ENCODE results near the gene MAIP1.
A peak's percentile ranks its signal among the peaks of the same experiment; 100 is the strongest.
"Not testable (repeated sequence)": the region's sequence is repeated elsewhere in the genome, so short reads cannot be mapped to it uniquely, and the experiment has no call there.

The MAIP1 gene, protein sequence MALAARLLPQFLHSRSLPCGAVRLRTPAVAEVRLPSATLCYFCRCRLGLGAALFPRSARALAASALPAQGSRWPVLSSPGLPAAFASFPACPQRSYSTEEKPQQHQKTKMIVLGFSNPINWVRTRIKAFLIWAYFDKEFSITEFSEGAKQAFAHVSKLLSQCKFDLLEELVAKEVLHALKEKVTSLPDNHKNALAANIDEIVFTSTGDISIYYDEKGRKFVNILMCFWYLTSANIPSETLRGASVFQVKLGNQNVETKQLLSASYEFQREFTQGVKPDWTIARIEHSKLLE

DNA sequence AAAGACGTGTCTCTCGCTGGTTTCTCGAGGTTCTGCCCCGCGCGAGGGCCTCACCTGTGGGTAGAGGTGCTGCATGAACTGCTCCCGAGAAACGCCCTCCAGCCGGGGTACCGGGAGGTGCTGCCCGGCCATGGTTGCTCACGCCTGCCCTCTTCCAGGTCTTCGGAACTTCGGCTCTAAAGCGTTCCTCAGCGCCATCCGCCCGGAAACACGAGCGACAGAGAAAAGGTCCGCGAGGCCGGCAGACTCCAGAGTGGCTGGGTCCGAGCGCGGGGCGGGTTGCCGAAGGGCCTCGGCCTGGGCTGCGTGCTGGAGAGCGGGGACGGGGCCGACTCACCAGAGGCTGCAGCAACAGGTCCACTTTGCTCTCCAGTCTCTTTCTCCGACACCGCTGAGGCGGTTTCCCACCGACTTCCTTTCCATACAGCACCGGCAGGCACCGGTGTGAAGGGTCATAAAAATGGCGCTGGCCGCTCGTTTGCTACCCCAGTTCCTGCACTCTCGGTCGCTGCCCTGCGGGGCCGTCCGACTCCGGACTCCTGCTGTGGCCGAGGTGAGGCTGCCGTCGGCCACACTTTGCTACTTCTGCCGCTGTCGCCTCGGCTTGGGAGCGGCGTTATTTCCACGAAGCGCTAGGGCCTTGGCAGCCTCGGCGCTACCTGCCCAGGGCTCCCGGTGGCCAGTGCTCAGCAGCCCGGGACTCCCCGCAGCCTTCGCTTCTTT, at the start of gene MAIP1, which contains the start of gene TYW5:
TSS of gene MAIP1 (plus strand) at position 244 of the 723 bp plus-strand sequence. CDS start at position 461, 217 bp downstream.
TSS of gene TYW5 (minus strand) at position 153 of the 723 bp plus-strand sequence. CDS start at position 132, 21 bp downstream.
- peak; percentile 85 to 92 for DNase-seq

DNA sequence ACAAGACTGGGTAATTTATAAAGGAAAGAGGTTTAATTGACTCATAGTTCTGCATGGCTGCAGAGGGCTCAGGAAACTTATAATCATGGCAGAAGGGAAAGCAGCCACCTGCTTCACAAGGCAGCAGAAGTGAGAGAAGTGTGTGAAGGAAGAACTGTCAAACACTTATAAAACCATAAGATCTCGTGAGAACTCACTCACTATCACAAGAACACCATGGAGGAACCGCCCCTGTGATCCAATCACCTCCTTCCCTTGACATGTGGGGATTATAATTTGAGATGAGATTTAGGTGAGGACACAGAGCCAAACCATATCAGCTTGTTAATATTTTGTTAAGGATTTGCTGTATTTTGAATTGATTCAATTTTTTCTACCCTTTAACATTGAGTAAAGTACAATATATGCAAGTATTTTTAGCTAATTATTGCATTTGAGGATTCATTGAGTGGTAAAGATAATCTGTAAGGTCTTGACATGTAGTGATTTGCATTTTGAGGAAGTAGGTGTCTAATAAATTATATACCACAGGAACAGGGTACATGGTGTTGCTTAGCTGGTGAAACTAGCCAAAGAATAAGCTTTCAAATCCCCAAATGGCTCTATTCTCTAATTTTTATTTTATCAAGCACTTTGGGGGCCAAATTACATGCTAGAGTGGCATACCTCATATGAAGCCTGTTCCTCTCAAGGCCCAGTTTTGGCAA, 48.2 kb upstream of the MAIP1 start:
- DNase-seq = no peak

DNA sequence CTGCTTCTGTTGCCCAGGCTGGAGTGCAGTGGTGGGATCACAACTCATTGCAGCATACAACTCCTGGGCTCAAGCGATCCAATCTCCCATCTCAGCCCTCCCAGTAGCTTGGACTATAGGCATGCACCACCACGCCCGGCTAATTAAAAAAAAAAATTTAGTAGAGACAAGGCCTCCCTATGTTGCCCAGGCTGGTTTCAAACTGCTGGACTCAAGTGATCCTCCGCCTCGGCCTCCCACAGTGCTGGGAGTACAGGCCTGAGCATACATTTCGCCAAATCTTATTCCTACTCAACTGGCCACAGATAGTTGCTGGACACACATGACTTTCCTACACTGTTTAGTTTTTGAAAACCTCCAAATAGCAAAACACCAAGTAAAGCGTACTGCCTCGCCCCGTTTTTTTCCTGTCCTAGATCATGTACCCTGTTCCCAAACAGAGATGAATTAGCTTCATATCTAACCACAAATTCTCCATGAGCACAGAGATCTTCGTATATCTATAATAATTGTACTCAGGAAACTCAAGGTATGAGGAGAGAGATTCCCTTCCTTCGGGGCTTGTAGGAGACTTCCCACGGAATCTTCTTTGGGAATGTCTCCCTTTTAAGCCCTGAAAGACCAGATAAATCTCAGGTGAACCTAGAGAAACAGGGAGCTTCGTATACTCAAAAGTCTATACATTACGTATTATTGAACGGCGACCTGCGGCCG, 44.9 kb upstream of the MAIP1 start:
- DNase-seq = no peak

DNA sequence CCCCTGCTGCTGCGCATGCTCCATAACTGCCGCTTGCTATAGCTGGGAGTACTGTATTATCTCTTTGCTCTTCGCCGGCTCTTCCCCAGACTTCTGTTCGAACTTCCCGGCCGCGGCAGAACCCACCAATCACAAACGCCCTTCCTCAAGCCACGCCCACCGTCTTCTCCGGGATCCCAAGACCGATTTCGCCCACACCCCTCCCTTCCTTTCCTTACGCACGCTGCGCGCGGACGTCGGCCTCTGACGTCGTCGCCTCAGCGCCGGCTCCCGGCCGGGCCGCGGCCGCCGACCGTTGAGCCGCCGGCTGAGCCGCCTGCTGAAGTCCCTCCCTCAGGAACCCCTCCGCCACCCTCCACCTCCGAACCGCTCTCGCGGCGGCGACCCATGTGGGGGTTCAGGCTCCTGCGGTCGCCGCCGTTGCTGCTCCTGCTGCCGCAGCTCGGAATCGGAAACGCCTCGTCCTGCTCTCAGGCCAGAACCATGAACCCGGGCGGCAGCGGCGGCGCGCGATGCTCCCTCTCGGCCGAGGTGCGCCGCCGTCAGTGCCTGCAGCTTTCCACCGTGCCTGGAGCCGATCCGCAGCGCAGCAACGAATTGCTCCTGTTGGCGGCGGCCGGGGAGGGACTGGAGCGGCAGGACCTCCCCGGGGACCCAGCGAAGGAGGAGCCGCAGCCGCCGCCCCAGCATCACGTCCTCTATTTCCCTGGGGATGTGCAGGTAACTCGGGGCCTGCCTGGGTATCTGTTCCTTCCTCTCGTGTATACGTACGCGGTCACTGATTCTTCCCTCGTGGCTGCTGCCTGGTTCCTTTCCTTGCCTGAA, 44.1 kb upstream of the MAIP1 start, which contains the start of gene C2orf69:
TSS of gene C2orf69 (plus strand) at position 242 of the 825 bp plus-strand sequence. CDS start at position 388, 146 bp downstream.
- peak; percentile 97 to 98 for DNase-seq

DNA sequence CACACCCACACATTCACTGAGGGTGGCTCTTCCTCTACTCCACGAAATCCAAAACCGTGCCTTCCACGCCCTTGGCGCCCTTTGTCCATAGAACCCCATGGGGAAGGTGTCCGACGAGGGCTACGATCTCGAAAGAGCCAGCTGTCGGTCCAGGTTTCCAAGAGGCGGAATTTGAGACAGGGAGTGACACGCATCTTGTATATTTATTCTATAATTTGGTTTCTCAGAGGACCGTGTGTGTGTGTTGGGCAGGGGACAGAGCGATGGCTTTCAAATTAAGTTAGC, 43.6 kb upstream of the MAIP1 start:
- no peak for DNase-seq

DNA sequence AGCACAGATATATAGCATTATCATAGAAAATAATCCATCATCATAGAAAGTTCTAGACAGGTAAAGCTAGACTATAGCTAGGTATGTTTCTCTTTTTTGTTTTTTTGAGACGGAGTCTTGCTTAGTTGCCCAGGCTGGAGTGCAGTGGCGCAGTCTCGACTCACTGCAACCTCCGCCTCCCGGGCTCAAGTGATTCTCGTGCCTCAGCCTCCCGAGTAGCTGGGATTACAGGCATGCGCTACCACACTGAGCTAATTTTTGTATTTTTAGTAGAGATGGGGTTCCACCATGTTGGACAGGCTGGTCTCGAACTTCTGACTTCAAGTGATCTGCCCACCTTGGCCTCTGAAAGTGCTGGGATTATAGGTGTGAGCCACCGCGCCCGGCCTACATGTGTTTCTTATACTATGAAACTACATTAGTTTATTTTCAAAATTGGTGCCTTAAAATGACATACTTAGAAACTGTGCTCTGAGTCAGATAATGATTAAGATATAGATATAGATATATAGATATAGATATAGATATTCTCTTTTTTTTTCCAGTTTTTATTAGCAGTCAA, 42.7 kb upstream of the MAIP1 start:
- DNase-seq = not testable (repeated sequence)

DNA sequence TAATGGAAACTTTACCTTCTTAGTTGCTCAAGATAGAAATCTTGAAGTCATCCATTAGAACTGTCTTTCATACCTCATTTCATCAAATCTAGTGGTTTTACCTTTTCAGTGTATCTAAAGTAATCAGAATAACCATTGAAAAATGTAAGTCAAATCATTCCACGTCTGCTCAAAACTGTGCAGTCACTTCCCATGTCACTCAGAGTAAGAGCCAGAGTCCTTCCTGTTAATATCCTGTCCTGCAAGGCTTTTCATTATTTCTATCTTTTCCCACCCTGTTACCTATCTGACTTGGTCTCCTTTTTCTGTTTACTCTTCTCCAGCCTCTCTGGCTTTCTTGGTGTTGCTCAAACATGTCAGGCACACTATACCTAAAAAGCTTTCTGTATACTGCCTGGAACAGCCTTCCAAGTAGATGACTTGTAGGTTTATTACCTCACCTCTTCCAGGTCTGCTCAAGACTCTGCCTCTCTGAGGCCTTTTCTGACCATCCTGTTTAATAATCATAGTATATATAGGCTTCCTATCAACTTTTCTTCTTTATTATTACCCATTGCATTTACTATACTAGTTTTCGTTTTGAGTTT, 40.9 kb upstream of the MAIP1 start:
- no peak for DNase-seq

DNA sequence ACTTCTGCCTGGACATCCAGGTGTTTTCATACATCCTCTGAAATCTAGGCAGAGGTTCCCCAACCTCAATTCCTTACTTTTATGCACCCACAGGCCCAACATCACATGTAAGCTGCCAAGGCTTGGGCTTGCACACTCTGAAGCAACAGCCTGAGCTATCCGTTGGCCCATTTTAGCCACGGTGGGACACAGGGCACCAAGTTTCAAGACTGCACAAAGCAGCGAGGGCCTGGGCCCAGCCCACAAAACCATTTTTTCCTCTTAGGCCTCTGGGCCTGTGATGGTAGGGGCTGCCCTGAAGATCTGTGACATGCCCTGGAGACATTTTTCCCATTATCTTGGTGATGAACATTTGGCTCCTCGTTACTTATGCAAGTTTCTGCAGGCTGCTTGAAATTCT, 38.4 kb upstream of the MAIP1 start:
- DNase-seq = no peak

DNA sequence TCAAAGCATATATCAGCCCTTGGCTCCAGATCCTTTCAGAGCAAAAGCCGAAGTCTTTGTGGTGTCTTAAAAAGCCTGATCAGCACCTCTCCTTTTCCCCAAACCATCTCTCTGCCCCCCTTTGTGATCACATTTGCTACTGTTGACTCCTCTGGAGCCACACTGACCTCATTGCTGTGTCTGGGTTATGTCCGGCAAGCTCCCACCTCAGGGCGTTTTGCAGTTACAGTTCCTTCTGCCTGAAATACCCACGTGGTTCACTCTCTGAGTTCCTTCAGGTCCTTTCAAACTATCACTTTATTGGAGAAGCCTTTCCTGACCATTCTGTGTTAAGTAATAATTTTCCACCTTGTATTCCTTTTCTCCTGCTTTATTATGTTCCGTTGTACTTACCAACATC, 32.5 kb upstream of the MAIP1 start:
- no peak for DNase-seq

DNA sequence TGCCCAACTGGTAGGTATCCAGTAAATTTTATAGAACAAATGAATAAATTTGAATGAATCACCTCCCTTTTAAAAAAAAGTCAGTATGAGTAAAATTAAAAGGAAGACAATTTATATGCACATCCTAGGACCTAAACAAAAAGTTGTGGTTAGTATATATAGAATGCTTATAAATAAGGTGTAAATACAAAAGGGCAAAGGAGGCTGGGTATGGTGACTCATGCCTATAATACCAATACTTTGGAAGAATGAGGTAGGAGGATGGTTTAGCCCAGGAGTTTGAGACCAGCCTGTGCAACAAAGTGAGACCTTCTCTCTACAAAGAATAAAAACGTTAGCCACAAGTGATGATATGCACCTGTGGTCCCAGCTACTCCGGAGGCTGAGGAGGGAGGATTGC, 31.5 kb upstream of the MAIP1 start:
- DNase-seq = no peak

DNA sequence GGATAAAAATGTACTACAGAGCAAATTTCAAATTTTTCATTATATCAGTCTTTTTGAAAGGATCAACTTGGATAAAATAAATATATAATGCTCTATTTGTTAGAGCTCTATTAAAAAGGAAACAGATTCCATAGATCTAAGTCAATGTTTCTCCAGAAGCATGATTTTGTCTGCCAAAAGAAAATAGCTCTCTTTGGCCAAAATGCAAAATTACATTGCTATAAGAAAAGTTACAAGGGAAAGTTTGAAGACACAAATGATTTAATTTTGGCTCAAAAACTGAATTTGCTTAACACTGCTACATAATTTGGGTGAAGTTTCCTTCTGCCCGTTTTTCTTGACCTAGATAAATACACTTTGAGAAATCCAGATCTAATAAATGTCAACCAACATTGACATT, 28.6 kb upstream of the MAIP1 start:
- DNase-seq = no peak

DNA sequence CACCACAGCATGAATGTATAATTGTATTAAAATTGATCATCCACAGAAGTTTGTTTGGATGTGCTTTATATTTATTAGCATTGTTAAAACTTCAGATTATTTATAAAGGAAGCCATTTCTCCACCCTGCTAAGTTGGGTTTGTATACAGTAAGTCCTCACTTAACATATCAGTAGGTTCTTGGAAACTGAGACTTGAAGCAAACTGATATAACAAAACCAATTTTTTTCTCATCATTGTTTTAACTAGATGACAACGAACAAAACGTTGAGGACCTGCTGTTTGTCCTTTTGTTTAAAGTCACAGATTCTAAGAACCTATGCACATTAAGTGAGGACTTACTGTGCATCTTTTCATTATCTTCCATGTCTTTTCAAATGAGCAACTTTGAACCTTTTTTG, 27.2 kb upstream of the MAIP1 start:
- no peak for DNase-seq

DNA sequence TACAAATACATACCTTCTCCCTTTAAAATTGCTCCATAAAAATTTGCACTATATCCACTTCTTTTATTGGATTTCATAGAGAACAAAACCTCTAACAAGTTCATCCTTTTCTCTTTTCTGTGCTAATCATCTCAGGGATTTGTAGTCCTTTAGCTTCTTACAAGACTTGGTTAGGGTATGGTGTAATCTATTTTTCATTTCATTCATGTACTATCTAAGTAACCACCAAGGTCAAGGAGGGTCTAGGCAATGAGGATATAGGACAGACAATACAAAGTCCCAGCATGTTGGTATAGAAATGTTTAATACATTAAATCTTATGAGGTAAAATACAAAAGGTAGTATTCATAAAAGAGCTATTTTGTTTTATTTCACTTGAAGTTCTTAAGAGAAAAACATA, 26.8 kb upstream of the MAIP1 start:
- DNase-seq = no peak

DNA sequence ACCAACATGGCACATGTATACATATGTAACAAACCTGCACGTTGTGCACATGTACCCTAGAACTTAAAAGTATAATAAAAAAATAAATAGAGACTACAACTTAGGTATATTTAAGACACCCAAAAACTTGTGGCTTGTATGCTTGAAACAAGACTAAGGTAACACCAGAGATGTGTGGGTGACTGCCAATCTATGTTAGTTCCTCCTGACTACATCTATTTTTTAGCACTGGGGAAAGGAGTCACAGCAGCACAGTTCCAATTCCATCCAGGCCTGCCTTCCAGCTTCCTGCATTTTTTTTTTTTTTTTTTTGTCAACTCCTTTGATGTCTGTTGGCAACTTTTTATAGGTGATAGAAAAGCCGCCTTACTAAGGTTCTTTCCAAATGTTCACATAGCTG, 26.1 kb upstream of the MAIP1 start:
- no peak for DNase-seq

DNA sequence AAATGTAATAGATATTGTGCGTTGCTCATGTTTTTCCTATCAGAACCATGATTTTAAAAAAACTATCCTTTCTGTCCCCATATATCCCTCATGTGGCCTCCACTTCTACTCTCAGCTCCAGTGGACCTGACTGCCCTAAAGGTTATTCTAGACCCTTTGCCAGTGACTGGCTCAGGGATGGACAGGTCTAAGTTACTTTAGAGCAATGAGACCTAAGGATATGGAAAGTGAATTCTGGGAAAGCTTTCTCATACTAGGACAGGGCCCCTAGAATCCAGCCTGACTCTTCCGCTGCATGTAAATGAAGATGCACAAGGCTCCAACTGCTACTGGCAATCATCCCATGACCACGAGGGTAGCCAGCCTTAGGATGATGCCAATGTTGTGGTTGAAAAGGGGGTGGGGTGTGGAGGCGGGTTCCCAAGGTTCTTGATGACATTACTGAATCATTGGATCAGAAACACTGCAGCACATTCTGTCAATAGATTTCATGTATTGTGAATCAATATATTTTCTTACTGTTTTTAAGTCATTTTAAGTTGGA, 23.0 kb upstream of the MAIP1 start:
- DNase-seq = no peak

DNA sequence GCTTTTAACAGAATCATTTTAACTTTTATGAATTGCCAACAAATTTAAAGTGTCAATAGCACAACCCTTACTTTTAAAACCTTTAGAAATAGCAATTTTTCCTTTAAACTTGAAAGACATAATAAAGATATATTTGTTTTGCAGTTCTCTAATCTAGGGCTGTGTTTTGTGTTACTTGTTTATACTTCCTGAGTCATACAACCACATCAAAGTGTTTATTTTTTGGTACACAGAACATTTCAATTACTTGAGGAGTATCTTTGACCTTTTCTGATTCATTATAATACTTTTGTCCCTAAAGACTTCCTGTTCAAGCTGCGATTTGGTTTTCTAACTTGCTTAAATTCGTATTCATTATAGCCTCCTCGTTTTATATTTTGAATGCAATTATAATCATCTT, 21.9 kb upstream of the MAIP1 start:
- DNase-seq = no peak

DNA sequence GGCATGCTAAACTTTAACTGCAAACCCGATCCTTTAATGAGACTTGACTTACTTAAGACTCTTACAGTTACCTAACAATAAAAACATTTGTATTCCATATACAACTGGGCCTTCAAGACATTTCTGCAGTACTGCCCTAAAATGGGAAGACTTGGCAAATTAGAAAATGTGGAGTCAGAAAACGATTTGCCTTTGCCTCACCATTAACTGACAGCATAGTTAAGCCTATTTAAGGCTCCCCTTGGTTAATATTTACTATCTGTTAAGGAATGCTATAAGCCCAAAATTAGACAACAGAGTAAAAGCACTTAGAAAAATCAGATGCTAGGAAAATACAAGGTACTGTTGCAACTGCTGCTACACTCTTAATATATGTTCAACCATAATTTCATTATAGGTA, 18.8 kb upstream of the MAIP1 start:
- DNase-seq = no peak

DNA sequence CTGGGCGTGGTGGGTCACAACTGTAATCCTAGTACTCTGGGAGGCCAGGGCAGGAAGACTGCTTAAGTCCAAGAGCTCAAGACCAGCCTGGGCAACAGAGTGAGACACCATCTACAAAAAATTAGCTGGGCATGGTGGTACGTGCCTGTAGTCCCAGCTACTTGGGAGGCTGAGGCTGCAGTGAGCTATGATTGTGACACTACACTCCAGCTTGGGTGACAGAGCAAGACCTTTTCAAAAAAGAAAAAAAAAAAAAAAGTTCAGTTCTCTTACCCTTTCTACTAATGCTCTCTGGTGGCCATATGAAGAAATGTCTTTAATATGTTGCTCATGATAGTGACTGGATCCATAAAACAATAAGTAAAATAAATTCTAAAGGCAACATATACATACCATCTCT, 15.0 kb upstream of the MAIP1 start:
- peak in 1 of 2 experiments; percentile 2 for DNase-seq

DNA sequence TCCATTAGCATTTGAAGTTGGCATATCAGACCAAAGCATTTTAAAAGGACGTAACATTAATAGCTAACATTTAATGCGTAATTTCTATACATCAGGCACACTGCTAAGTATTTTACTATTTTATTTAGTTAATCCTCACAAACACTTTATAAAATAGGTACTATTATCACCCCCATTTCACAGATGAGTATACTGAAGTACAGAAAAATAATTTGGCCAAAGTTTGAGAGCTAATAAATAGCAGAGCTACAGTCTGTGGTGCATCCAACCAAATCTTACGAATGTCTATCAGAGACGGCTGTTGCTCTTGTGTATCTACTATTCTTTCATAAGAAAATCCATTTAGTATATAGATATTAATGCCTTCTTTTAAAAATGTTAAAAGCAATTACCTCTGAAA, 12.0 kb upstream of the MAIP1 start:
- no peak for DNase-seq

DNA sequence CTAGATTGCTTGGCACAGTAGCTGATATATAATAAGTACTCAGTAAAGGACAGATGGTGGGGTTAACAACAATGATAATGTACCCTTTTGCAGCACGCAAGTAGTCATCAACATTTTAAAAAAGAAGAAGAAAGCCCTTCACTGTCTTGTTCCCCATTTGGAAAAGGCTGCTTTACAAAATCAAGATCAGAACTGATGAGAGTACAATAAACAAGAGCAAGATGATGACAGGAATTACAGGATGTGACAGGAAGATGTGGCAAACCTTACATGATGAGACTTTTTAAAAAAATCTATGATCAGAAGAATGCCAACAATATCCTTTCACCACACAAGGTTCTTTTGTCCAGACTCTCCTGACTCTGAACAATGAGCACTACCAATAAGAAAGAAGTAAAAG, 9.2 kb upstream of the MAIP1 start:
- no peak for DNase-seq

DNA sequence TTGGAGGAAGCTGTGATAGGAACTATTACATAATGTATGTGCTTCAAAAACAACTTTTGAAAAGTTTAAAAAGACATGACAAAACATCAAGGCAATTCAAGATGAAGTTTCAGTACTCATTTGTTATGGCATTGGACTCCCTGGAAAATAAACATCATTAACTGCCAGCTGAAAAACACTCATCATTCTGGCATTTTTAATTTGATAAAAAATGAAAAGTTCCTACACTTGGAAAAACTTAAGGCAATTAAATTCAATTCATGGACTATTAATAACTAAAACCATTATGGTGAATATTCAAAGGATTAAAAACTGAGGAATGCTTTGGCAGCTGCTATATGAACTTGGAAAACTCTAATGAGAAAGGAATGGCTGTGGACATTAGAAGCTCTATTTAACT, 8.5 kb upstream of the MAIP1 start:
- no peak for DNase-seq
